Measurements from ENCODE around the gene FNIP2. TPM values are rescaled to one million over a fixed set of nuclear protein-coding genes. Genes with fewer than 3 reads are reported as not detected.

FNIP2 gene
- total and polyA plus RNA-seq, 10 donors = 2.4 to 59.1 (median 36.7) TPM

- H3K36me3 ChIP-seq = no peaks in the 10 kb centered on the region
- peaks cover 0 to 5% (median 0%) of the 10 kb centered on the region in 6 donors for H3K4me1 ChIP-seq
- H3K4me3 ChIP-seq = no peak overlapping the region
- no peaks in the 10 kb centered on the region for H3K9me3 ChIP-seq
- intact Hi-C loops (cut with DNase I; ENCODE audit: low total_unique reads) = no loop called here
- no peak for TF ChIP-seq POLR2A (IDR thresholded peaks at IDR 0.05)
- 85 to 93% (median 89%) methylated on average over 4 of the region's 4 CpGs for WGBS, 5 donors
- no peaks in the 10 kb centered on the region for H3K27me3 ChIP-seq (replicated peaks in 1 of 7)
- DNase-seq = no peak
- H3K27ac ChIP-seq = no peak overlapping the region
Observed at GRCh38 chr4:158938220-158939044, 169.6 kb downstream of the FNIP2 start.

- H3K36me3 ChIP-seq = no peaks in the 10 kb centered on the region
- H3K27me3 ChIP-seq (replicated peaks in 1 of 7) = no peaks in the 10 kb centered on the region
- H3K27ac ChIP-seq = no peak overlapping the region
- H3K9me3 ChIP-seq = no peaks in the 10 kb centered on the region
- intact Hi-C loops (cut with DNase I; ENCODE audit: low total_unique reads) = no loop called here
- no peak overlapping the region for H3K4me3 ChIP-seq
- no peak for DNase-seq
- TF ChIP-seq POLR2AphosphoS5 (IDR thresholded peaks at IDR 0.05) (no peak), POLR2A (IDR thresholded peaks at IDR 0.05) (no peak), CTCF (IDR thresholded peaks at IDR 0.05 in 8 of 11, conservative IDR thresholded peaks at IDR 0.05 in 3 of 11) (no peak)
- 45 to 77% (median 64%) methylated on average over 2 of the region's 2 CpGs for WGBS, 5 donors
- peaks cover 0 to 5% (median 0%) of the 10 kb centered on the region in 6 donors for H3K4me1 ChIP-seq
Observed at GRCh38 chr4:158940271-158940670, 171.4 kb downstream of the FNIP2 start.

- Histone ChIP-seq H3K36me3 (no peaks in the 10 kb centered on the region), H3K4me1 (no peaks in the 10 kb centered on the region), H3K4me3 (no peak overlapping the region), H3K27ac (no peak overlapping the region), H3K9me3 (no peaks in the 10 kb centered on the region), H3K27me3 (replicated peaks in 1 of 7) (no peaks in the 10 kb centered on the region)
- intact Hi-C loops (cut with DNase I; ENCODE audit: low total_unique reads) = no loop called here
- TF ChIP-seq CTCF (IDR thresholded peaks at IDR 0.05 in 8 of 11, conservative IDR thresholded peaks at IDR 0.05 in 3 of 11) (no peak), POLR2A (IDR thresholded peaks at IDR 0.05) (no peak), POLR2AphosphoS5 (IDR thresholded peaks at IDR 0.05) (no peak)
- DNase-seq = no peak
Observed at GRCh38 chr4:158941321-158941720, 172.5 kb downstream of the FNIP2 start.

GRCh38 chr4:158941895-158942294, 173.1 kb downstream of the FNIP2 start:
- WGBS, 5 donors = 48 to 93% (median 86%) methylated on average over 2 of the region's 2 CpGs
- DNase-seq = no peak
- Histone ChIP-seq H3K27ac (no peak overlapping the region), H3K4me1 (no peaks in the 10 kb centered on the region), H3K9me3 (no peaks in the 10 kb centered on the region), H3K4me3 (no peak overlapping the region), H3K27me3 (replicated peaks in 1 of 7) (no peaks in the 10 kb centered on the region), H3K36me3 (no peaks in the 10 kb centered on the region)
- TF ChIP-seq POLR2AphosphoS5 (IDR thresholded peaks at IDR 0.05) = no peak
- no peak for TF ChIP-seq CTCF (IDR thresholded peaks at IDR 0.05 in 8 of 11, conservative IDR thresholded peaks at IDR 0.05 in 3 of 11)
- no peak for TF ChIP-seq POLR2A (IDR thresholded peaks at IDR 0.05)
- intact Hi-C loops (cut with DNase I; ENCODE audit: low total_unique reads) = no loop called here
